GM18519 (cell line): ENCODE data around the gene THAP12.

Experiments
- ATAC-seq: cut with Tn5 transposase; IDR thresholded peaks from one replicate; pipeline ENCODE4 v1.9.1; 2021; ENCODE audit warnings: mild to moderate bottlenecking, moderate library complexity; ENCODE audit not compliant: unreplicated experiment, low FRiP score

THAP12 gene

GRCh38 chr11:76310832-76311595 is 69.9 kb downstream of the THAP12 start:
- ATAC-seq = no peak

- no peak for ATAC-seq
These were observed 72.8 kb downstream of the THAP12 start for GRCh38 chr11:76307978-76308747.

GRCh38 chr11:76307396-76307795 is 73.5 kb downstream of the THAP12 start:
- no peak for ATAC-seq

- ATAC-seq = no peak
These were observed 77.5 kb downstream of the THAP12 start for GRCh38 chr11:76303399-76303798.

GRCh38 chr11:76302996-76303395 is 77.9 kb downstream of the THAP12 start:
- ATAC-seq = no peak
